Measurements from ENCODE around the gene EPOP. TPM values are rescaled to one million over a fixed set of nuclear protein-coding genes. Genes with fewer than 3 reads are reported as not detected.

EPOP gene
- total and polyA plus RNA-seq, 2 of the 8 experiments (the other 6 are each of a cell fraction or from before 2014, with no cell fraction given), result 1.5 to 3.3 TPM

DNA sequence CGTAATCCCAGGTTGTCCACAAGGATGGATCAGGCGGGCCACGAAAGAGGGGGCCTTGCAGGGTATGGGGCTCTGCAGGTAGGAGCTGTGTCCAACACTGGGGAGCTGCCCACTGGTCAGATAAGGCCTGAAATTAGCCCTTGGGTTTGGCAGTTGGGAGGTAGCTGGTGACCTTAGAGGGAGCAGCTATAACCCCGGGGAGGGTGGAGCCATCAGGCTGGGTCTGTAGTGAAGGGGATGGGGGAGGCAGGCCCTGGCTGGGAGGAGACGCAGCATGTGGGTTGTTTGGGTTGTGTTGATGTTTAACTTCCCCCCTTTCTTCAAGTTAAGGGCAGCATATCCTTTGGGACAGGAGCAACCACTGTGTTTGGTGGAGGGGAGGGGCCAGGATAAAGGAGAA, 36.2 kb upstream of the EPOP start (continued):
- no peak for TF ChIP-seq CHD7 (IDR thresholded peaks at IDR 0.05; ENCODE audit: insufficient replicate concordance, low read length)
